Mucosa of gallbladder (tissue), 1 donor: ENCODE data around the gene FOXO1. TPM values are rescaled to one million over a fixed set of nuclear protein-coding genes. Genes with fewer than 3 reads are reported as not detected.

Experiments used
- DNase-seq: peaks from one replicate; pipeline ENCODE4 v3.0.0-alpha.2; 2020; ENCODE audit warnings: low spot score
- total RNA-seq: library from RNA; stranded (reverse); gene quantifications from one replicate; pipeline ENCODE4 v1.2.1, GENCODE V29; 2021
- donor health status: DM: no; HTN: no; CAD: no.

Gene FOXO1
- total RNA-seq, 1 donor from 2014 or later, result 24.9 TPM

DNA sequence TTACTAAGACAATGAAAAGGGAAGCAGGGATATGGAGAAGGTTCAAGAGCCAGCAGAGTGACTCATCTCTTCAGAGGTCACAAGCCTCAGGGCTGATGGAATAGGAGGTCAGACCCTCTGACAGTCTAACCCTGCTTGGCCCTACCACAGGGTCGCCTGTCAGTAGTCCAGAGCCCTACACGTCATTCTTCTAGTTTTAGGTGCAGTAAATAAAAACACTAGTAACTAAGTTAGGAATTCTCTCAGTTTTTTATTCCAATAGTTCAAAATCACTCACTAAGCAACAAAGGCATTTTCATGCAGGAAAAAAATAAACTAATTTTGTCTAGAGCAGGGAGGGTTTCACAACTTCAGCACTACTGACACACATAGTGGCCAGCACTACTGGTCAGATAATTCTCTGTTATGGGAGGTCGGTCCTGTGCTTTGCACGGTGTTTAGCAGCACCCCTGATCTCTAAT, 27.2 kb downstream of the FOXO1 start:
- DNase-seq, result peak; percentile 27

DNA sequence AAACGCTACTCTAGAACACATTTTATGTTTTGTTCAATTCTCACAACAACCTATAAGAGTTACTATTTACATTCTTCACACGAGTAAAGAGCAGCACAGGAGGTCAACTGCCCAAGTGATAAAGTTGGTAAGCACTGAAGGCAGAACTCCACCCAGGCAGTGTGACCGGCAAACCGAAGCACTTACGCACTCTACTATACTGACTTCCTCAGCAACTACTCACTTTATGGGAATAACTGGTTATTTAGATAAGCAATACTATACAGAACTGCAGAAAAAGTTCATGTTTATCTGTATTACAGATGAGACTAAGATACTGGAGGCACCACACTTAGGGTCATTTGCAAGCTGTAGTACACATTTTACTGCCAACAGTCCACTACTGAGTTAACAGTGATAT, 28.8 kb downstream of the FOXO1 start:
- no peak for DNase-seq

DNA sequence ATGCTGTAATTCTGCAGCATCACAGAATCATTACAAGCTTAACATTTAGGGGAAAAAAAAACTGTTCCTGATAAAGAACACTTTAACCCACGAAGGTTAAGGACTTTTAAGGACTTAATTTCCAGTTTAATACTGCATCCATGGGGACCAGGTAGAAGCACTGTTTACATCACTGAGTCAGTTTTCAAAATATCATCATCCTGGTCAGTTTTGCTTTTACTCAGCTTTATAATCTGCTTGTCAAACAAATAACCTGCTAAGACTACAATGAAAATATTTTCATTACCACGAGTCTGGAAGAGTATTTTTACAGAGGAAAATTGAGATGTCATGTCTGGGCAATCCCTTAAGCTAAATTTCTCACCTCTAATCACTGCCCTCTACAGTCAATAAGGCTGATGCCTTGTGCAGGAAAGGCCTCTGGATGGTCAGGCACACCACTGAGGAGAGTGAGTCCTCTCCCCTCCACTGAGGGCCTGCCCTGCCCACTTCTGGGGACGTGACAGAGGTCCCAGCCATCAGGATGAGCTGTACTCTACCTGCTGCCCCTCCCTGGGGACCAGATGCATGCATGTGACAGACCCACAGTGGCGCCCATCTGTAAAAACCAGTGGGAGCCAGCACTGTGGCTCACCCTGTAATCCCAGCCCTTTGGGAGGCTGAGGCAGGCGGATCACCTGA, 31.0 kb downstream of the FOXO1 start:
- DNase-seq, result no peak

DNA sequence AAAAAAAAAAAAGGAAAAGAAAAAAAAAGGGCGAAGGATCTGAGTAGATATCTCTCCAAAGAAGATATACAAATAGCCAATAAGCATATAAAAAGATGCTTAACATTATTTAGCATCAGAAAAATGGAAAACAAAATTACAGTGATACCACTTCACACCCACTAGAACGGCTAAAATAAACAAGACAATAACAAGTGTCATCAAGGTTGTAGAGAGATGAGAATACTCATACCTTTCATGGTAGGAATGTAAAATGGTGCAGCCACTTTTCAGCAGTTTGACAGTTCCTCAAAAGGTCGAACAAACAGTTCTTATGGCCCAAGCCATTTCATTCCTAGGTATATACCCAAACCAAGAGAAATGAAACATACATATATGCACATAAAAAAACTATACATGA, 33.5 kb downstream of the FOXO1 start:
- DNase-seq, result no peak

DNA sequence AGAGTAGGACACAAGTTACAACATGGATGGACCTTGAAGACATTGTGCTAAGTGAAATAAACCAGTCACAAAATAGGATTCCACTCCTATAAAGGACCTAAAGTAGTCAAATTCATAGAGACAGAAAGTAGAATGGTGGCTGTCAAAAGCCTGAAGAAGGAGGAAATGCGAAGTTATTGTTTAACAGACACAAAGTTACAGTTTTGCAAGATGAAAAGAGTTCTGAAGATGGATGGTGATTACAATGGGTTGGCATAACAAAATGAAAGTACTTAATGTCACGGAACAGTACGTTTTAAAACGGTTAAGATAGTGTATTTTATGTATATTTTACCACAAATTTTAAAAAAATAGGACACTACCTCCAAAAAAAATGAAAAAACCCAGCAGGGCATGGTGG, 34.8 kb downstream of the FOXO1 start:
- no peak for DNase-seq

DNA sequence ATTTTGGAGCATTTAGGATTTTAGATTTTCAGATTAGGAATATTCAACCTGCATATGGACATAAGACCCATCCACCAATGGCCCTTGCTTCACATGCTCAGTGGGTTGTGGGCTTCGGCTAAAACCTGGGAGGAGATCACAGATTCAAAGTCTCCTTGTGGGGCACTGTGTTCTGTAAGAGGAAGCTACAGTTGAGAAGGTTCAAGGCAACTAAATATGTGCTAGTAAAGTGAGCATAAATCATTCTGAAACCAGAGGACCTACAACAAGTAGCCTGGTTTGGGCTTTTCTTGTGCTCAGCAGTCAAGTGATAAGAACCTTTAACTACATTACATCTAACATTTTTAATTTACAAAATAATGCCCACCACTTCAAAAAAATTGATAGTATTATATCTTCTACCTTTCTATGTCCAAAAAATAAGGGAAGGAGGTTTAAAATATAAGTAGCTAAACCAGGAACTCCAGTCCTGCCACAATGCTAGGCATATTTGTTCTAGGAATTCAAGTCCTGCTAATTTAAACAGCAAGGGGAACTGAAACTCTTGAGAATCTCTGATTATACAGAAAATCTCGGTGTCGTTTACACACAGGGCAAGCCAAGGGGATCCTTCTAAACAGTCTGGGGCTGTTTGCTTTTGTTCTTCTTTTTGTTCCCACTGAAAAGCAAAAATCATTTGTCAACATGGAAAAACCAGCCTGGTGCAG, 36.6 kb downstream of the FOXO1 start:
- no peak for DNase-seq

DNA sequence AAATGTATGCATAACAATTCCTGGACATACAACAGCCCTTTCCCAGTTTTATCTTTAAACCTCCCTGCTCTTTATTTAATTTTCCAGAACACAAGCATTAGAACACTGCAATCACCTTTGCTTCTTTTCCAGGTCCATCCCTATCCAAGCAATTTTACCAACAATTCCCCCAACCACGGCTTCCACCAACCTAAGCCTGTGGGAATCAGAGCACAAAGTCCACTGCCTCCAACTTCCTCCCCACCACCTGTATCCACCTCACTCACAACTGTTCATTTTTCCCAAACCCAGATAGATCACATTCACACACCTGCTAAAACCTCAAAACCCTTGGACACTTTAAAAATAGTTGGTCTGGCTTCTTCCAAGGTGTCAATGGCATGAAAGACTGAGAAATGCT, 39.5 kb downstream of the FOXO1 start:
- DNase-seq, result no peak

DNA sequence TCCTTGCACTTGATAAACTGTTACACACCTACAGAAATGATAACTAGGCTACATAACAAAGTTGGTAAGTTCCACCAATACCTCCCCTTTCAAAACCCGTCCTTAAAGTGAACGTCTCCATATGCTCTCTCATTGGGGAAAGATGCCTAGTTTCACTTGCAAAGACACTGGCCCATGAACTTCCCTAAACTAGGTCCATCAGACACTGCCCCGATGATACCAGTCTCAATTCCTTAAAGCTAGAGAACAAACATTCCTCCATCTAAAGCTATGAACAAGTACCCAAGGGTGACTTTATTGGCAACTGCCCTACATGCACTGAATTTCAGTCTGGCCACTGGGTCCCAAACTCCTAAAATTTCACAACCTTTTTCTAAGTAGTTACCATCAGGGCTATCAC, 39.9 kb downstream of the FOXO1 start:
- no peak for DNase-seq

DNA sequence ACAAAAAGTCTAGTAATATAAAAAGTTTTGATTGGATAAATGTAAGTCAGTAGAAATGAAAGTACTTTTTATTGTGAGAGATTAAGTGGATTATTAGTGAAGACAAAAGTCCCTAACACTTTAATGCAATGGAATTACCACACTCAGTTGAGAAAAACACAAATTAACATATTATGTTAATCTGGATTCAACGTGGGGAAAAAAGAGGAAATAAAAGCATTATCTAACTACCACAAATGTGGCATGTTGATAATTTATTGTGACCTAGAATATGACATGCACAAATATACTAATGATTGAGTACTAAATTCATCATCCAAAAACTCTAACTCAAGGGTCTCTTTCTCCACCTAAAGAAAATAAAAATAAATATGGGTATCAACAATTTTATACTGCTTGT, 41.5 kb downstream of the FOXO1 start:
- DNase-seq, result no peak

DNA sequence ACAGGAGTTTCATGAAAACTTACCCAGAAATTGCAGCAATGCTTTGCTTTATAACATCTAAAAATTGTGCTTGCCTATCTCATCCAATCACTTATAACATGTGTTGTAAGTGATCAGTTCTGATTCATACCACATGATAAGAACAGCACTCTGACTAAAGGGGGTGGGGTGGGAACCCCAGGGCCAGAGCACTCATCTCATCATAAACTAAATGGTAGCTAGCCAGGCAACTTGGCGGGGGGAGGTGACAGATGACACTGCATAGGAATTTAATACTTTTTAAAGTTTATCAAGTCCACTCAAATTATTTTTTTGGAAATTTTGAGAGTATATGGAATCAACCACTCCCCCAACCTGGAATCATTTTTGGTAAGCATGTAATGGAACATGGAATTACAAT, 42.1 kb downstream of the FOXO1 start:
- no peak for DNase-seq

DNA sequence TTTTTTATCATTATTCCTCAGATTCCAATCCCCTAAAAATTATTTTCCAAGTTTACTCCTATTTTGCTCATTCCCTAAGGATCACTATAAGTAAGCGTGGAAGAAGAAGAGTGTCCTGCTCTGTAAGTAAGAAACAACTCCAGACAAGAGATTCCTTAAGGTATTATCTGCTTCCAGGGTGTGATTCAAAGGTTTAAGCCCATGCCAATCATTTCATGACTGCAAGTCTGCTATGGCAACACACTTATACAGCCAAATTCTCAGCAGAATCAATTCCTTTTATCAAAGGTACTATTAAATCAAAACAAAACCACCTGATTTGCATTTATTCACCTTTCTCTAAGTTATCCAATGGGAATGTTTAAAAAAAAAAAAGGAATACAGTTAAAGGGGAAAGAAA, 43.7 kb downstream of the FOXO1 start:
- no peak for DNase-seq

DNA sequence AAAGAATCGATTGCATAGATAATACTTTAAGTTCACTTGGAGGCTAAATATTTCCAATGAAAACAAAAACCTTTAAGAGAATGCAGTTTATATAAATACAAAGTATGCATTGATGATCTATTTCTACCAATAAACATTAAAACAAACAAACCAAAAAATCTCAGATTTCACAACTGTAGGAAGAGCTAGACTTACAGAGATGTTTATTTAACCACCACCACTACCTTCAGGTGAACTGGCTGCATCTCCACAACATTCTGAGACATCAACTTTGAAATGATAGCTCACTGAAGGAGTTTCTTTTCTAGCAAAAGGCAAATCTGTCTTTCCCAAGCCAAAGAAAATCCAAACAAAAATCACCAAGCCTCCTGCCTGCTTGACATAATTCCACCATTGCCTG, 44.2 kb downstream of the FOXO1 start:
- no peak for DNase-seq

DNA sequence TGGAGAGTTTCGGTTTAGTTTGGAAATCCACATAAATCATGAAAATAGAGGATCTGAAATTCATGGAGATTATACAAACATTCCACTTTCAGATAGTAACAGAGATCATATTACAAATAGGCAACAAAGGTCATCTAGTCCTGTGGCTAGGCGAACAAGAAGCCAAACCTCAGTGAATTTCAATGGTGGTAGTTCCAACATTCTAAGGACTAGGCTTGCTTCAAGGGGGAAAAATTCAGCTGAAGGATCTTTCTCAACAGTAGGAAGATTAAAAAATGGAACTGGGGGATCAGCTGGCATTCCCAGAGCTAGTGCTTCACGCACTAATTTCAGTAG, 47.0 kb downstream of the FOXO1 start:
- no peak for DNase-seq

DNA sequence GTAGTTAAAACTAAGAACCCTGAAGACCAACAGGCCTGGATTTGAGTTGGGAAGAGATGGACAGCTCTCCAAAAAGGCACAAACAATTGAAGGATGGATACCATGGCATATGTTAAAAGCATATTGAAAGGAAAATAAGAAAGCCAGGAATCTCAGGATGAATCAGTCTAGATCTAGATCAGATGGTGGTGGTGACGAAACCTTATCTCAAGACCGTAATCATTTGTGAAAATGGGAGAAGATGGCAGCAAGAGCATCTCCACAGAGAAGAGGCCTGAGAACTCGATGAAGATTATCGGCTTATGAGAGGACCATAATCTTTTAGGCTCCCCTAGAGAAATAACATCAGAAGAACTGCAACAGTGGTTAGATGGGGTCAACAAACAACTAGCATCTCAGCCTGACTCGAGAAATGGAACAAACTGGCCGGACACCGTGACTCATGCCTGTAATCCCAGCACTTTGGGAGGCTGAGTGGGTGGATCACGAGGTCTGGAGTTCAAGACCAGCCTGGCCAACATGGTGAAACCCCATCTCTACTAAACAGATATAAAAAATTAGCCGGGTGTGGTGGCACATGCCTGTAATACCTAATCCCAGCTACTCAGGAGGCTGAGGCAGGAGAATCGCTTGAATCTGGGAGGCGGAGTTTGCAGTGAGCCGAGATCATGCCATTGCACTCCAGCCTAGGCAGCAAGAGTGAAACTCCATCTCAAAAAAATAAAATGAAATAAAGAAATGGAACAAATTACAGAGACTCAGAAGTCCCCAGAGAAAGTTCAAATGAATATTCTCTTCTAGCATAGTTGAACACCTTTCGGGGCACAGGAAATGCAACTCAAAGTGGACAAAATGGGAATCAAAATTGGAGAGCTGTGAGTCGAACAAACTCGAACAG, 47.6 kb downstream of the FOXO1 start:
- no peak for DNase-seq

DNA sequence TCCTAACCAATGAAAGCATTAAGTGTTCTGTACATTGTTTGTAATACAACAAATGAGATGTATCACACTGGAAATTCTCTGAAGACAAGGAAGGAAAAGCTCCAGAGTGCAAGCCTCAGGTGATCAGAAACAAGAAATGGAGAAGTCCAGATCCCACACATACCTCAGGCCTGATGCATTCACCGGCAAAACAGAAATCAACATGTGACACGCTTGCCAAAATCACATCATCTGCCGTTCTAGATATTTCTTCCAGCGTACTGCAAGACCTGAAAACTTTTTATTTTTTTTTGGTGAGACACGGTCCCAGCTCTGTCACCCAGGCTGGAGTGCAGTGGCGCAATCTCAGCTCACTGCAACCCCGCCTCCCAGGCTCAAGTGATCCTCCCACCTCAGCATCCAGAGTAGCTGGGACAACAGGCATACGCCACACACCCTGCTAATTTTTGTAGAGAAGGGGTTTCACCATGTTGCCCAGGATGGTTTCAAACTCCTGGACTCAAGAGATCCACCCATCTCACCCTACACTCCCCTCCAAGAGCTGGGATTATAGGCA, 48.6 kb downstream of the FOXO1 start:
- no peak for DNase-seq

DNA sequence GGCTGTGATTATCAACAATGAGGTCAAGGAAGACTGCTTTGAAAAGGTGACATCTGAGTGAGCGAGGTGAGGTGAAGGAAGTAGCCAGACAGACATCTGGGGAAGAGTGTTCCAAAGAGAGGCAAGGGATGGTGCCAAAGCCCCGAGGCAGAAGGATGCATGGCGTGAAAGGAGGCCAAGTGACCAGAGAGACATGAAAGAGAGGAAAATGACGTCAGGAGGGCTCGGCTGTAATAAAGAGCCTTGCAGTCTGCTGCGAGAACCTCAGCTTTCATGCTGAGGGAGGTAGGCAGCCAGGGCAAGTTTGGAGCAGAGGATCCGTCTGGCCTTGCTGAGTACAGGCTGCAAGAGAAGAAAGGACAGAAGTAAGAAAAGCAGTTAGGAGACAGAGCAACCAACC, 50.8 kb downstream of the FOXO1 start:
- DNase-seq, result no peak

DNA sequence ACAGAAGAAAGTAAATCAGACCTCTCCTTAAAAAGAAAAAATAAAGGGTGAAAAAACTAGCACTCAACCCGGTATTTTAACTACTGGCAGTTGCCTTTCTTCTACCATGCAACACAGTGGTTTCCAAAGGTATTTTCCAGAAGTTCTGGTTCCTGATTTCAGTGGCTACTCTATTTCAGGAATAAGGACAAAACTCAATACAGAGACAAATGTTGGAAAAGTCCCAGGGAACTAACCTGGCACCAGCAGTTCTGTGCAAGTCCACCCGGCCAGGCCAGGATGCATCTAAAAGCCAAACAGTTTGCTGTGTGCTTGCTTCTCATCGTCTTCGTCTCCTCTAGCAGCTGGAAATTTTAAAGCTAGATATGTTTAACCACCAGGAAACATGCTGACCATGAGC, 52.5 kb downstream of the FOXO1 start:
- DNase-seq, result no peak

DNA sequence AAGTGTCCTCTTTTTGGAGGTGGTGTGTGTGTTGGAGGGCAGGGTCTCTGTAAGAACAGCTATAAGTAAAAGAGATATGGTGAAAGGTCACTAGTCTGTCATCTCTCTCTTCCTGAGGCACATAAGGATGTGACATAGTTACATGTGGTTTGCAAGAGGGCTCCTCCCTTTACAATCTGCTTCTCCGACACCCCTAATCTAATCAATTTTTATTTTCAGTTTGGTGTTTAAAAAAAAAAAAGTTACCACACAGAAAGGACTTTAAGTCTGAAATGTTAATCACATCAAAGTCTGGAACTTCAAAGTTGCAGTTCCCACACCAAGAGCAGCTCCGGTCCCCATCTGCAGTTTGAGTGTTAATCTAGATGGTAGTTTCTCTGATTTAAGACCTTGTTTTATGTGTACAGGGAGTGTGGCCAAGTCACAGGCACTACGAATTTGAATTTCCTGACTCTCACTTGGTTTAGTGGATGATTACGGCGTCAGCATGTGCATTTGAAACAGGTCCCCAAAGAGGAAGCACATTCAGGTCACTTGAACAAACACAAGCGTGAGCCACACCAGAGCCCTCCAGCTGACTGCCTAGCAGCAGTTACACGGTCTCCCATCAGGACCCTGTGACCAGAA, 53.1 kb downstream of the FOXO1 start:
- DNase-seq, result peak; percentile 25

DNA sequence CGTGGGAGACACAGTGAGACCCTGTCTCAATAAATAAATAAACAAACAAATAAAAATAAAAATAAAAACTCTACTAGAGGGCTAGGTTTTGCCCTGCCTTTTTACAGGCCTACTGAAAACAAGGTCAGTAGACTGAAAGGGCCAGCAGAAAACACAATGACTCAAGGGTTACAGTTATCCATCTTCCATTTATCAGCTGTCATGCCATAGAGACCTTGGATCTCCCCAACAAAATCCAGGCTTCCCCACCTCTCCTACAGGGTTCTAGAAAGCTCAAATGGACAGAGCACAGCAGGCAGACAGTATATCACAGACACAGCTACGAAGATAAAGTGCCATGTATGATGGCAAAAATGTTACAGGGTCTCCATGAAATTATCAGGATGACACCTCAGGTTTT, 54.4 kb downstream of the FOXO1 start:
- no peak for DNase-seq

DNA sequence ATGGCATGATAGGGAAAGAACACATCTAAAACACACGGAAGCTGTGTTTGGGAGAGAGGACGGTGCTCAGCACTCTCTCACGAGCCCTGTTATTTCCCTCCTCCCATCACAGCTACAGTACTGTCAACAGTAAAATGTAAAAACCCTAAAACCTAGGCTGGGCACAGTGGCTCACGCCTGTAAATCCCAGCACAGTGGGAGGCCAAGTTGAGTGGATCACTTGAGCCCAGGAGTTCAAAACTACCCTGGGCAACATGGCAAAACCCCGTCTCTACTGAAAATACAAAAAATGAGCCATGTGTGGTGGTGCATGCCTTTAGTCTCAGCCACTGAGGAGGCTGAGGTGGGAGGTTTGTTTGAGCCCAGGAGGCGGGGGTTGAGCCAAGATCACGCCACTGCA, 54.8 kb downstream of the FOXO1 start:
- DNase-seq, result no peak

DNA sequence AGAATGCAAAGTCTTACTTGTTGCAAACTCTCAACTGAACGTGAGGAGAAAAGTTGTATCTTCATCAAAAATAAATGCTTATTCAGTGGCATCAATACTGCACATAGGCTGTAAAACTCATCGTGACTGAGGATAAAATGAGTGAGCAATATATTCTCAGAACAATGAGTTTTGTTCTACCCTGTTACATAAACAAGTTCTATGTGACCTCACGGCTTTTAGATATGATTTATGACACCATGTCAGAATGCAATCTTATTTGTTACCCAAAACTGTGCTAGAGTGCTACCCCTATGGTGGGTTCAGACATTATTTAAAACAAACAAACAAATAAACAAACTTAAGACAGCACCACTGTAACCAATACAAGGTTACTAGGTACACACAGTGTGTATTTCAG, 55.4 kb downstream of the FOXO1 start:
- DNase-seq, result no peak
